Activated CD4-positive, alpha-beta T cell treated with anti-CD3 and anti-CD28 coated beads, Interleukin-2, amount 10 ng/mL, durations not matched to agents 24 days and 14 days (primary cell): ENCODE results near the gene RBM45. TPM values are rescaled to one million over a fixed set of nuclear protein-coding genes. Genes with fewer than 3 reads are reported as not detected.
"Not testable (repeated sequence)": the region's sequence is repeated elsewhere in the genome, so short reads cannot be mapped to it uniquely, and the experiment has no call there.

ENCODE experiments used
- DNase-seq: peaks from one replicate; pipeline ENCODE4 v3.0.0; 2022
- H3K27ac Mint-ChIP-seq: one replicate; pipeline ENCODE4 v1.8.0; 2022; ENCODE audit warnings: mild to moderate bottlenecking, mixed read lengths
- H3K27me3 Mint-ChIP-seq: one replicate; pipeline ENCODE4 v1.8.0; 2022; ENCODE audit warnings: mixed read lengths
- H3K36me3 Mint-ChIP-seq: one replicate; pipeline ENCODE4 v1.8.0; 2022; ENCODE audit warnings: low read depth, mild to moderate bottlenecking, mixed read lengths
- H3K4me1 Mint-ChIP-seq: one replicate; pipeline ENCODE4 v1.8.0; 2021; ENCODE audit warnings: mixed read lengths
- H3K4me3 Mint-ChIP-seq: one replicate; pipeline ENCODE4 v1.8.0; 2022; ENCODE audit warnings: mild to moderate bottlenecking, moderate library complexity, mixed read lengths
- H3K9me3 Mint-ChIP-seq: one replicate; pipeline ENCODE4 v1.8.0; 2021; ENCODE audit warnings: mixed read lengths
- intact Hi-C: fragments of 100-400 bp; cut with micrococcal nuclease; formaldehyde crosslinking; loops from one replicate; pipeline ENCODE4 v1.15.1; 2023
- total RNA-seq: library from RNA; stranded (reverse); gene quantifications from 2 replicates; pipeline ENCODE4 v1.2.3, GENCODE V29; 2022

Gene RBM45
- 16.8 and 22.8 TPM in 2 replicates for total RNA-seq

- H3K36me3 Mint-ChIP-seq, result peaks cover 7% of the 10 kb centered on the region
- intact Hi-C loops, result loop anchor here (1.0 to 5.0 kb wide), 7 partner anchors 82 to 410 kb away; partner anchors contain the start of genes FKBP7, OSBPL6, PJVK and PRKRA
- no peaks in the 10 kb centered on the region for H3K9me3 Mint-ChIP-seq
- DNase-seq, result peak; percentile 96
- no peaks in the 10 kb centered on the region for H3K27me3 Mint-ChIP-seq
- H3K4me1 Mint-ChIP-seq, result peaks cover 27% of the 10 kb centered on the region
- peak within 1 kb of the TSS; percentile 87 for H3K4me3 Mint-ChIP-seq
- peak within 1 kb of the TSS; percentile 88 for H3K27ac Mint-ChIP-seq
Observed at GRCh38 chr2:178112202-178113152, at the start of gene RBM45. Gene RBM45, plus strand, starts transcription at chr2:178112437. Its CDS starts 110 bp downstream, at chr2:178112547.

GRCh38 chr2:178066324-178066723, 45.9 kb upstream of the RBM45 start:
- Mint-ChIP-seq H3K9me3 (no peaks in the 10 kb centered on the region), H3K4me3 (no peak overlapping the region), H3K36me3 (no peaks in the 10 kb centered on the region), H3K27me3 (peaks cover 38% of the 10 kb centered on the region), H3K4me1 (no peaks in the 10 kb centered on the region), H3K27ac (no peak overlapping the region)
- intact Hi-C loops, result no loop called here
- no peak for DNase-seq

GRCh38 chr2:178066890-178067669, 45.2 kb upstream of the RBM45 start:
- intact Hi-C loops, result no loop called here
- Mint-ChIP-seq H3K4me3 (no peak overlapping the region), H3K27me3 (peaks cover 43% of the 10 kb centered on the region), H3K9me3 (no peaks in the 10 kb centered on the region), H3K27ac (no peak overlapping the region), H3K36me3 (no peaks in the 10 kb centered on the region), H3K4me1 (no peaks in the 10 kb centered on the region)
- no peak for DNase-seq

GRCh38 chr2:178068823-178069454, 43.3 kb upstream of the RBM45 start:
- Mint-ChIP-seq H3K36me3 (no peaks in the 10 kb centered on the region), H3K9me3 (no peaks in the 10 kb centered on the region), H3K27ac (no peak overlapping the region), H3K27me3 (peaks cover 58% of the 10 kb centered on the region), H3K4me3 (no peak overlapping the region), H3K4me1 (peaks cover 10% of the 10 kb centered on the region)
- DNase-seq, result no peak
- intact Hi-C loops, result no loop called here

- Mint-ChIP-seq H3K4me1 (peaks cover 10% of the 10 kb centered on the region), H3K36me3 (no peaks in the 10 kb centered on the region), H3K4me3 (no peak overlapping the region), H3K9me3 (no peaks in the 10 kb centered on the region), H3K27me3 (peaks cover 61% of the 10 kb centered on the region), H3K27ac (no peak overlapping the region)
- intact Hi-C loops, result no loop called here
- DNase-seq, result no peak
Observed at GRCh38 chr2:178069551-178069950, 42.7 kb upstream of the RBM45 start.

- H3K27me3 Mint-ChIP-seq, result peaks cover 61% of the 10 kb centered on the region
- intact Hi-C loops, result no loop called here
- no peak for DNase-seq
- no peaks in the 10 kb centered on the region for H3K36me3 Mint-ChIP-seq
- H3K4me1 Mint-ChIP-seq, result peaks cover 10% of the 10 kb centered on the region
- H3K9me3 Mint-ChIP-seq, result no peaks in the 10 kb centered on the region
- H3K4me3 Mint-ChIP-seq, result no peak overlapping the region
- no peak overlapping the region for H3K27ac Mint-ChIP-seq
Observed at GRCh38 chr2:178070824-178071223, 41.4 kb upstream of the RBM45 start.

GRCh38 chr2:178072000-178072382, 40.2 kb upstream of the RBM45 start:
- Mint-ChIP-seq H3K36me3 (no peaks in the 10 kb centered on the region), H3K9me3 (no peaks in the 10 kb centered on the region)

GRCh38 chr2:178072383-178073301, 39.6 kb upstream of the RBM45 start, which contains the start of gene PDE11A:
Gene PDE11A, minus strand, starts transcription at chr2:178072777. Its CDS starts 340 bp downstream, at chr2:178072437.
- peaks cover 10% of the 10 kb centered on the region for H3K4me1 Mint-ChIP-seq
- intact Hi-C loops, result no loop called here
- no peak within 1 kb of the TSS for H3K27ac Mint-ChIP-seq
- peak within 1 kb of the TSS; percentile 64 for H3K4me3 Mint-ChIP-seq
- H3K27me3 Mint-ChIP-seq, result peaks cover 60% of the 10 kb centered on the region
- no peaks in the 10 kb centered on the region for H3K9me3 Mint-ChIP-seq
- peak; percentile 83 for DNase-seq
- H3K36me3 Mint-ChIP-seq, result no peaks in the 10 kb centered on the region

More at GRCh38 chr2:178072000-178072382, 40.2 kb upstream of the RBM45 start:
- Mint-ChIP-seq H3K4me1 (peaks cover 10% of the 10 kb centered on the region), H3K4me3 (peak overlapping the region; percentile 64), H3K27ac (no peak overlapping the region), H3K27me3 (peaks cover 62% of the 10 kb centered on the region)
- no peak for DNase-seq
- intact Hi-C loops, result no loop called here

- H3K36me3 Mint-ChIP-seq, result no peaks in the 10 kb centered on the region
- no peak overlapping the region for H3K27ac Mint-ChIP-seq
- intact Hi-C loops, result no loop called here
- H3K4me3 Mint-ChIP-seq, result no peak overlapping the region
- DNase-seq, result no peak
- peaks cover 52% of the 10 kb centered on the region for H3K27me3 Mint-ChIP-seq
- H3K4me1 Mint-ChIP-seq, result peaks cover 10% of the 10 kb centered on the region
- H3K9me3 Mint-ChIP-seq, result no peaks in the 10 kb centered on the region
Observed at GRCh38 chr2:178074123-178075005, 37.9 kb upstream of the RBM45 start.

- H3K9me3 Mint-ChIP-seq, result no peaks in the 10 kb centered on the region
- H3K4me1 Mint-ChIP-seq, result peaks cover 10% of the 10 kb centered on the region
- no peak for DNase-seq
- intact Hi-C loops, result no loop called here
- no peak overlapping the region for H3K4me3 Mint-ChIP-seq
- peaks cover 48% of the 10 kb centered on the region for H3K27me3 Mint-ChIP-seq
- H3K36me3 Mint-ChIP-seq, result no peaks in the 10 kb centered on the region
- H3K27ac Mint-ChIP-seq, result no peak overlapping the region
Observed at GRCh38 chr2:178075006-178075326, 37.3 kb upstream of the RBM45 start.

- peaks cover 10% of the 10 kb centered on the region for H3K4me1 Mint-ChIP-seq
- intact Hi-C loops, result no loop called here
- H3K27ac Mint-ChIP-seq, result no peak overlapping the region
- no peaks in the 10 kb centered on the region for H3K36me3 Mint-ChIP-seq
- peaks cover 46% of the 10 kb centered on the region for H3K27me3 Mint-ChIP-seq
- no peak overlapping the region for H3K4me3 Mint-ChIP-seq
- H3K9me3 Mint-ChIP-seq, result no peaks in the 10 kb centered on the region
- no peak for DNase-seq
Observed at GRCh38 chr2:178076130-178076529, 36.1 kb upstream of the RBM45 start.

GRCh38 chr2:178079279-178079678, 33.0 kb upstream of the RBM45 start:
- H3K4me3 Mint-ChIP-seq, H3K4me1 Mint-ChIP-seq, intact Hi-C loops: not testable (repeated sequence)

More at GRCh38 chr2:178079279-178079678, 33.0 kb upstream of the RBM45 start:
- H3K27ac Mint-ChIP-seq, H3K36me3 Mint-ChIP-seq, H3K9me3 Mint-ChIP-seq, DNase-seq: not testable (repeated sequence)
- peaks cover 25% of the 10 kb centered on the region for H3K27me3 Mint-ChIP-seq
